B cell (primary cell): Measurements from ENCODE around the gene TCTN3. TPM values are rescaled to one million over a fixed set of nuclear protein-coding genes. Genes with fewer than 3 reads are reported as not detected.

Experiments used
- ATAC-seq: fragments of 200-7000 bp; cut with Tn5 transposase; one replicate; pipeline ENCODE4 v1.10.0; 2021; ENCODE audit warnings: low read depth, mild to moderate bottlenecking, moderate number of reproducible peaks, moderate library complexity
- CTCF ChIA-PET: fragments of 350-600 bp; sonication (Branson Sonifier 250); formaldehyde crosslinking; loops from one replicate; lab custom pipeline; 2021; ENCODE audit warnings: antibody characterized with exemption, inconsistent platforms; lab: Charles Lee
- POLR2A ChIA-PET: fragments of 350-600 bp; sonication (Branson Sonifier 250); formaldehyde crosslinking; loops from one replicate; lab custom pipeline; 2021; ENCODE audit warnings: antibody characterized with exemption; lab: Charles Lee
- DNase-seq: peaks from one replicate; pipeline ENCODE4 v3.0.0; 2013
- H2AFZ ChIP-seq: 2 replicates; pipeline ENCODE4 v1.6.1; 2012; ENCODE audit warnings: mild to moderate bottlenecking, low read depth, low read length; ENCODE audit not compliant: insufficient read depth, poor library complexity, severe bottlenecking
- H3K27ac ChIP-seq, 2 donors: 1 replicate in 1 of 2; 2 replicates in 1 of 2; pipeline ENCODE4 v1.5.1; 2012 to 2013; ENCODE audit warnings: low read length in 2 of 2, mild to moderate bottlenecking in 2 of 2, moderate library complexity in 1 of 2
- H3K27me3 ChIP-seq, 4 experiments: fragments of 200-600 bp in 1 of 4; sonication (generic) in 1 of 4; replicated peaks in 1 of 4; 1 replicate in 2 of 4; 2 replicates in 2 of 4; pipeline versions ENCODE4 v1.6.1 to v1.7.0; 2013 to 2016; ENCODE audit warnings: low read length in 3 of 4, mild to moderate bottlenecking in 2 of 4, mixed read lengths in 1 of 4, moderate library complexity in 1 of 4; ENCODE audit not compliant: insufficient read depth in 4 of 4, control insufficient read depth in 3 of 4; ENCODE audit errors: control extremely low read depth in 1 of 4
- H3K36me3 ChIP-seq, 2 experiments: replicated peaks in 1 of 2; 1 replicate in 1 of 2; 2 replicates in 1 of 2; pipeline versions ENCODE4 v1.6.1 to v1.7.1; 2013; ENCODE audit warnings: low read length in 1 of 2; ENCODE audit not compliant: insufficient read depth in 2 of 2, control insufficient read depth in 1 of 2; ENCODE audit errors: control extremely low read depth in 1 of 2, extremely low read depth in 1 of 2
- H3K4me1 ChIP-seq, 2 donors: fragments of 200-600 bp in 1 of 2; sonication (generic) in 1 of 2; 1 replicate in 1 of 2; 2 replicates in 1 of 2; pipeline versions ENCODE4 v1.5.1 to v1.6.1; 2013 to 2017; ENCODE audit warnings: low read length in 2 of 2; ENCODE audit not compliant: control insufficient read depth in 2 of 2, insufficient read depth in 2 of 2
- H3K4me2 ChIP-seq: replicated peaks from 2 replicates; pipeline ENCODE3; 2012; ENCODE audit warnings: mild to moderate bottlenecking, low read depth, low read length; ENCODE audit not compliant: poor library complexity, severe bottlenecking
- H3K4me3 ChIP-seq, 5 experiments: fragments of 200-600 bp in 1 of 5; sonication (generic) in 1 of 5; 1 replicate in 3 of 5; 2 replicates in 2 of 5; pipeline versions ENCODE4 v1.5.1 to v1.7.0; 2011 to 2016; ENCODE audit warnings: low read length in 4 of 5, mild to moderate bottlenecking in 4 of 5, low read depth in 2 of 5, control low read depth in 1 of 5, moderate library complexity in 1 of 5; ENCODE audit not compliant: insufficient read depth in 1 of 5; ENCODE audit errors: control extremely low read depth in 1 of 5, extremely low read depth in 1 of 5
- H3K79me2 ChIP-seq: fragments of 200-600 bp; sonication (generic); one replicate; pipeline ENCODE4 v1.6.0; 2016; ENCODE audit warnings: low read length; ENCODE audit not compliant: control insufficient read depth, insufficient read depth
- H3K9ac ChIP-seq: fragments of 200-600 bp; sonication (generic); 2 replicates; pipeline ENCODE4 v1.6.1; 2017; ENCODE audit warnings: mild to moderate bottlenecking, low read length, moderate library complexity
- H3K9me3 ChIP-seq, 3 donors: one replicate each; pipeline versions ENCODE4 v1.6.1 to v1.7.1; 2013; ENCODE audit warnings: low read length in 2 of 3; ENCODE audit not compliant: control insufficient read depth in 2 of 3, insufficient read depth in 1 of 3; ENCODE audit errors: control extremely low read depth in 1 of 3
- H4K20me1 ChIP-seq: 2 replicates; pipeline ENCODE4 v1.6.0; 2012; ENCODE audit warnings: mild to moderate bottlenecking, low read length; ENCODE audit not compliant: insufficient read depth, control insufficient read depth, poor library complexity, severe bottlenecking
- H3K27ac Mint-ChIP-seq: one replicate; pipeline ENCODE4 v1.8.0; 2021; ENCODE audit warnings: mixed read lengths
- H3K27me3 Mint-ChIP-seq: one replicate; pipeline ENCODE4 v1.8.0; 2021; ENCODE audit warnings: mixed read lengths
- H3K4me1 Mint-ChIP-seq: one replicate; pipeline ENCODE4 v1.8.0; 2021; ENCODE audit warnings: mixed read lengths
- H3K4me3 Mint-ChIP-seq: one replicate; pipeline ENCODE4 v1.8.0; 2021; ENCODE audit warnings: mixed read lengths
- H3K9me3 Mint-ChIP-seq: one replicate; pipeline ENCODE4 v1.8.0; 2022; ENCODE audit warnings: mixed read lengths; ENCODE audit not compliant: insufficient read depth
- CTCF ChIP-seq: fragments of 200-600 bp; IDR thresholded peaks from one replicate; pipeline ENCODE4 v1.8.0; 2022; ENCODE audit warnings: antibody characterized with exemption, mild to moderate bottlenecking
- EZH2 ChIP-seq: IDR thresholded peaks from 2 replicates; pipeline ENCODE4 v1.6.1; 2012; ENCODE audit warnings: borderline replicate concordance, low read depth, mild to moderate bottlenecking, moderate library complexity, low read length; ENCODE audit not compliant: insufficient read depth, poor library complexity, severe bottlenecking
- WGBS: methylation state at CpG from one replicate; pipeline ENCODE4 v1.1.5; 2013; ENCODE audit warnings: missing lambda C conversion rate; ENCODE audit not compliant: insufficient coverage; 5-methylcytosine and 5-hydroxymethylcytosine counted together
- intact Hi-C: fragments of 100-400 bp; cut with micrococcal nuclease; formaldehyde crosslinking; loops from one replicate; pipeline ENCODE4 v1.10.0; 2022
- polyA plus RNA-seq: library from polyadenylated mRNA; depleted of rRNA; stranded (reverse); fragments of >200 nt; gene quantifications from 2 replicates; pipeline ENCODE4 v1.2.3, GENCODE V29; 2012
- total RNA-seq, 2 donors: library from RNA; stranded (reverse); fragments of 120-200 nt in 1 of 2; gene quantifications; 1 replicate in 1 of 2; 2 replicates in 1 of 2; pipeline versions ENCODE4 v1.2.3 to v1.2.4, GENCODE V29; 2013 to 2022

TCTN3 gene
- total and polyA plus RNA-seq, 2 donors (not counting 1 experiment from before 2014, with no cell fraction given): 16.9 to 34.1 TPM

- H3K27ac Mint-ChIP-seq: peak overlapping the region; percentile 79
- ATAC-seq (peak; percentile 11), DNase-seq (peak; percentile 83)
- peaks cover 41% of the 10 kb centered on the region for H3K4me1 Mint-ChIP-seq
- no peaks in the 10 kb centered on the region for H4K20me1 ChIP-seq
- H3K4me2 ChIP-seq: peak overlapping the region; percentile 50
- peaks cover 23% of the 10 kb centered on the region for H3K79me2 ChIP-seq
- peak overlapping the region; percentile 40 to 79 for H3K27ac ChIP-seq
- no peaks in the 10 kb centered on the region for H3K27me3 ChIP-seq
- intact Hi-C loops: no loop called here
- ChIA-PET CTCF (interaction anchor here (1.0 to 13.1 kb wide), 5 partner anchors 31 to 167 kb away, joined by 3 to 704 read pairs (median 4); no protein-coding TSS in a partner anchor), POLR2A (interaction anchor here (1.0 to 2.2 kb wide), 4 partner anchors 60 to 145 kb away, joined by 3 to 7 read pairs (median 3); no protein-coding TSS in a partner anchor)
- H3K9ac ChIP-seq: peak overlapping the region; percentile 14
- peaks cover 3 to 4% (median 3%) of the 10 kb centered on the region in 3 donors for H3K9me3 ChIP-seq
- H2AFZ ChIP-seq: peak overlapping the region; percentile 58
- no peak overlapping the region for H3K4me3 ChIP-seq
- H3K27me3 Mint-ChIP-seq: no peaks in the 10 kb centered on the region
- H3K4me1 ChIP-seq: peaks cover 34 to 36% of the 10 kb centered on the region in 2 donors
- H3K4me3 Mint-ChIP-seq: peak overlapping the region; percentile 33
- H3K9me3 Mint-ChIP-seq: no peaks in the 10 kb centered on the region
- no peaks in the 10 kb centered on the region for H3K36me3 ChIP-seq
- 0% methylated on average over 2 of the region's 3 CpGs for WGBS
- TF ChIP-seq EZH2 (no peak), CTCF (no peak)
Observed at GRCh38 chr10:95697429-95697828, 3.7 kb upstream of the TCTN3 start.

GRCh38 chr10:95694665-95695064, 938 bp upstream of the TCTN3 start:
- Histone ChIP-seq H3K4me2 (peak overlapping the region; percentile 65), H3K27ac (peak overlapping the region; percentile 34 to 70), H3K27me3 (no peaks in the 10 kb centered on the region), H4K20me1 (peaks cover 4% of the 10 kb centered on the region), H3K79me2 (peaks cover 25% of the 10 kb centered on the region), H2AFZ (peak overlapping the region; percentile 41), H3K4me1 (peaks cover 36 to 39% of the 10 kb centered on the region in 2 donors), H3K4me3 (no peak overlapping the region), H3K9ac (peak overlapping the region; percentile 27), H3K9me3 (peaks cover 1 to 4% (median 3%) of the 10 kb centered on the region in 3 donors), H3K36me3 (peaks cover 0 to 11% of the 10 kb centered on the region in 2 experiments)
- 94% methylated on average over 9 of the region's 18 CpGs for whole genome bisulfite sequencing
- intact Hi-C loops: loop anchor here (1.0 kb wide), 6 partner anchors 34 to 349 kb away; partner anchors contain the start of genes CCNJ and ENTPD1
- CTCF ChIA-PET: interaction anchor here (0.6 to 13.1 kb wide), 30 partner anchors 8 to 309 kb away, joined by 3 to 704 read pairs (median 9); partner anchors contain the start of genes CC2D2B and ENTPD1
- Mint-ChIP-seq H3K9me3 (no peaks in the 10 kb centered on the region), H3K4me3 (peak overlapping the region; percentile 95), H3K27me3 (no peaks in the 10 kb centered on the region), H3K4me1 (peaks cover 63% of the 10 kb centered on the region), H3K27ac (peak overlapping the region; percentile 77)
- DNase-seq: peak; percentile 30
- POLR2A ChIA-PET: interaction anchor here (0.6 to 3.5 kb wide), 9 partner anchors 10 to 170 kb away, joined by 3 to 31 read pairs (median 7); partner anchors contain the start of gene ENTPD1
- no peak for ATAC-seq
- TF ChIP-seq EZH2: no peak
- TF ChIP-seq CTCF: no peak
